Lower lobe of right lung (tissue), 2 donors: ENCODE results near the gene TP53AIP1. TPM values are rescaled to one million over a fixed set of nuclear protein-coding genes. Genes with fewer than 3 reads are reported as not detected.

Experiments
- ATAC-seq, 2 donors: fragments of 200-7000 bp; cut with Tn5 transposase; one replicate each; pipeline ENCODE4 v1.9.1; 2020 to 2022; ENCODE audit warnings: mild to moderate bottlenecking in 2 of 2, moderate library complexity in 2 of 2
- DNase-seq: peaks from one replicate; pipeline ENCODE4 v3.0.0-alpha.2; 2020
- H3K27ac ChIP-seq: fragments of 200-600 bp; one replicate; pipeline ENCODE4 v1.8.0; 2022
- H3K27me3 ChIP-seq: fragments of 200-600 bp; one replicate; pipeline ENCODE4 v1.8.0; 2022; ENCODE audit warnings: low read depth
- H3K36me3 ChIP-seq: fragments of 200-600 bp; one replicate; pipeline ENCODE4 v1.8.0; 2022; ENCODE audit warnings: mild to moderate bottlenecking
- H3K4me1 ChIP-seq: fragments of 200-600 bp; one replicate; pipeline ENCODE4 v1.8.0; 2022
- H3K4me3 ChIP-seq: fragments of 200-600 bp; one replicate; pipeline ENCODE4 v1.8.0; 2022; ENCODE audit warnings: mild to moderate bottlenecking
- H3K9me3 ChIP-seq: fragments of 200-600 bp; one replicate; pipeline ENCODE4 v1.8.0; 2022
- intact Hi-C: fragments of 100-400 bp; cut with DNase I; formaldehyde crosslinking; loops from one replicate; pipeline ENCODE4 v1.11.0; 2022
- total RNA-seq: library from RNA; stranded (reverse); fragmentation: NEBNext Ultra II Directional; extraction: Animal tissue kit (Norgen Biotek cat#: 25700); gene quantifications from one replicate; pipeline ENCODE4 v1.2.1, GENCODE V29; 2021
- TF ChIP-seq, protein P1 (sequence below): fragments of 200-600 bp; IDR thresholded peaks from one replicate; pipeline ENCODE4 v1.8.0; 2022; ENCODE audit warnings: antibody characterized with exemption, mild to moderate bottlenecking
- donor health status: DM: no; HTN: yes; CAD: no; lungs with severe emphysema.

The TP53AIP1 gene
- total RNA-seq, 1 donor from 2014 or later, result not detected

DNA sequence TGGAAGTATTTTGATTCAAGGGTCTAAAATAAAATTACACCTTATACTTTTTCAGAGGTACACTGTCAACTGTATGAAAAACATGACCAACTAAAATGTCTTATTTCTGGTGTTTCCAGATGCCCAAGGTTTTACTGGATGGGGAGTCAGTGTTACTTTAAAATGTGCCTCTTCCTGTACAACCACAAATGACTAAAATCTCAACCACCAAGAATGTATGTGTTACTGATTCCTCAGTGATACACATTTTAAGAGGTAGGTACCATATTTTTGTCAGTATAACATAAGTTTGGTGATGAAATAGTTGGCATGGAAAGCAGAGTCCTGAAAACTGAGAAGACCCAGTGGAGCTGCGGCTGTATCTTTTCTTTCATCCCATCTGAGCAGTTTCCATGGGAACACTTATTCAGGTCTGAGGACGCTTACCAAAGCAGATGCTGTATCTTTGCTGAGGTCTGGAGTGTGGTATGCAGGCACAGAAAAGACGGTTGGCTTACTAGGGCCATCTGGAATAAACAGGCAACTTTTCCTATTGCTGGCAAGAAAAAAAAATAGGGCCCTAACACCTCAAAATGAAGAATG lies 21.2 kb upstream of the TP53AIP1 start:
- no peak for ATAC-seq
- H3K9me3 ChIP-seq, result no peaks in the 10 kb centered on the region
- H3K27ac ChIP-seq, result no peak overlapping the region
- H3K36me3 ChIP-seq, result peaks cover 10% of the 10 kb centered on the region
- DNase-seq, result no peak
- no peak overlapping the region for H3K4me3 ChIP-seq
- intact Hi-C loops, result no loop called here
- TF ChIP-seq, protein P1, sequence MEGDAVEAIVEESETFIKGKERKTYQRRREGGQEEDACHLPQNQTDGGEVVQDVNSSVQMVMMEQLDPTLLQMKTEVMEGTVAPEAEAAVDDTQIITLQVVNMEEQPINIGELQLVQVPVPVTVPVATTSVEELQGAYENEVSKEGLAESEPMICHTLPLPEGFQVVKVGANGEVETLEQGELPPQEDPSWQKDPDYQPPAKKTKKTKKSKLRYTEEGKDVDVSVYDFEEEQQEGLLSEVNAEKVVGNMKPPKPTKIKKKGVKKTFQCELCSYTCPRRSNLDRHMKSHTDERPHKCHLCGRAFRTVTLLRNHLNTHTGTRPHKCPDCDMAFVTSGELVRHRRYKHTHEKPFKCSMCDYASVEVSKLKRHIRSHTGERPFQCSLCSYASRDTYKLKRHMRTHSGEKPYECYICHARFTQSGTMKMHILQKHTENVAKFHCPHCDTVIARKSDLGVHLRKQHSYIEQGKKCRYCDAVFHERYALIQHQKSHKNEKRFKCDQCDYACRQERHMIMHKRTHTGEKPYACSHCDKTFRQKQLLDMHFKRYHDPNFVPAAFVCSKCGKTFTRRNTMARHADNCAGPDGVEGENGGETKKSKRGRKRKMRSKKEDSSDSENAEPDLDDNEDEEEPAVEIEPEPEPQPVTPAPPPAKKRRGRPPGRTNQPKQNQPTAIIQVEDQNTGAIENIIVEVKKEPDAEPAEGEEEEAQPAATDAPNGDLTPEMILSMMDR, result no peak
- no peaks in the 10 kb centered on the region for H3K27me3 ChIP-seq
- peaks cover 7% of the 10 kb centered on the region for H3K4me1 ChIP-seq

DNA sequence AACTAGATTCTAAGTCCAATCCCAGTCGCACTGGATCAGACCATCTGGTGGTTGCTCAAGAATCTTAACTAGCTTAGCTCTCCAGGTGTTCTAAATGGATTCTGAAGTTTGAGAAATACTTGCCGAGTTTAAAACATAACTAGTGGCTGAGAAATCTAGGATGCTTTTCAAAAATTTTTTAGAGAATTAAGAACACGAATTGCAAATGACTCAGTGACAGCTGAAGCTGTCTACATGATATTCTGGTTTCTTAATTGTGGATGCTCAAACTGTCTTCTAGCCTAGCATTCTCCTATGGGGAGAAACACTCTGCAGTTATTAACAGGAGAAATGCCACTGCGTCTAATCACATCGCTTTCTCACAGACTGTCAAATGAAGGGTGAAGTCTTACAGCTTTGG lies 20.2 kb upstream of the TP53AIP1 start:
- H3K27me3 ChIP-seq, result no peaks in the 10 kb centered on the region
- H3K9me3 ChIP-seq, result no peaks in the 10 kb centered on the region
- H3K4me1 ChIP-seq, result peaks cover 7% of the 10 kb centered on the region
- ATAC-seq, result no peak
- intact Hi-C loops, result no loop called here
- no peak overlapping the region for H3K27ac ChIP-seq
- H3K36me3 ChIP-seq, result peaks cover under 1% of the 10 kb centered on the region
- H3K4me3 ChIP-seq, result no peak overlapping the region
- DNase-seq, result no peak
- TF ChIP-seq, protein P1, result no peak

DNA sequence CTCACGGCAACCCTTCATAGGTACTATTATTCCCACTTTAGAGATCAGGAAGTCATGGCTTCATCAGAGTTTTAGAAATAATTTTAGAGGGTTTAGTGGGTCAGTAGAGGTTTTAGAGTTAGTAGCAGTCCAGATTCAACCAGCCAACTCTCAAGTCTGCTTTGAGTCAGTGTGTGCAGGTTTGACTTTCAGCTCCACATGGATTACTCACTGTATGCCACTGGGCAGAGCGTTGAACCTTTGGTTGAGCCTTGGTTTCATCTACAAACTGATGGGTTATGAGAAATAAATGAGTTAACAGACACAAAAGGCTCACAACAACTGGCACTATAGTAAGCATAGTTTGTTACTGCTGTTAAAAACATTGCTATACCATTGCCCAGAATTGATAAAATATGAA lies 19.0 kb upstream of the TP53AIP1 start:
- peaks cover 7% of the 10 kb centered on the region for H3K4me1 ChIP-seq
- H3K27ac ChIP-seq, result no peak overlapping the region
- H3K9me3 ChIP-seq, result no peaks in the 10 kb centered on the region
- TF ChIP-seq, protein P1, result no peak
- ATAC-seq (no peak), DNase-seq (no peak)
- H3K4me3 ChIP-seq, result no peak overlapping the region
- no peaks in the 10 kb centered on the region for H3K36me3 ChIP-seq
- no peaks in the 10 kb centered on the region for H3K27me3 ChIP-seq
- intact Hi-C loops, result no loop called here

DNA sequence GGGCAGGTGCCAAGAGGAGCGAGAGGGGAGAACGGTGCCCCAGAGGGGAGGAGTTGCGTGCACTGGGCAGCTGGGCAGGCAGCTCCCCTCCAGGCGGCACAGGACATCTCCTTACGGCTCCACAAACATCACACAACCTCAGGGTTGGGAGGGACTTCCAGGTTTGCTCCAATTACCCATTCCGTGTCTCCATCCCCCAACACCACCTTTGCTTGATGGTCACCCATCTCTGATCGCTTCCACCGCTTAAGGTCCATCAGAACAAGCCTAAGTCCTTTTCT lies 14.5 kb upstream of the TP53AIP1 start:
- no peak for DNase-seq
- Histone ChIP-seq H3K27ac (no peak overlapping the region), H3K4me1 (no peaks in the 10 kb centered on the region), H3K9me3 (no peaks in the 10 kb centered on the region), H3K27me3 (no peaks in the 10 kb centered on the region), H3K4me3 (no peak overlapping the region), H3K36me3 (no peaks in the 10 kb centered on the region)
- intact Hi-C loops, result loop anchor here (5.0 kb wide), 1 partner anchor 70 kb away; no protein-coding TSS in a partner anchor
- peak in 1 of 2 donors; percentile 7 for ATAC-seq
- TF ChIP-seq, protein P1, result no peak

DNA sequence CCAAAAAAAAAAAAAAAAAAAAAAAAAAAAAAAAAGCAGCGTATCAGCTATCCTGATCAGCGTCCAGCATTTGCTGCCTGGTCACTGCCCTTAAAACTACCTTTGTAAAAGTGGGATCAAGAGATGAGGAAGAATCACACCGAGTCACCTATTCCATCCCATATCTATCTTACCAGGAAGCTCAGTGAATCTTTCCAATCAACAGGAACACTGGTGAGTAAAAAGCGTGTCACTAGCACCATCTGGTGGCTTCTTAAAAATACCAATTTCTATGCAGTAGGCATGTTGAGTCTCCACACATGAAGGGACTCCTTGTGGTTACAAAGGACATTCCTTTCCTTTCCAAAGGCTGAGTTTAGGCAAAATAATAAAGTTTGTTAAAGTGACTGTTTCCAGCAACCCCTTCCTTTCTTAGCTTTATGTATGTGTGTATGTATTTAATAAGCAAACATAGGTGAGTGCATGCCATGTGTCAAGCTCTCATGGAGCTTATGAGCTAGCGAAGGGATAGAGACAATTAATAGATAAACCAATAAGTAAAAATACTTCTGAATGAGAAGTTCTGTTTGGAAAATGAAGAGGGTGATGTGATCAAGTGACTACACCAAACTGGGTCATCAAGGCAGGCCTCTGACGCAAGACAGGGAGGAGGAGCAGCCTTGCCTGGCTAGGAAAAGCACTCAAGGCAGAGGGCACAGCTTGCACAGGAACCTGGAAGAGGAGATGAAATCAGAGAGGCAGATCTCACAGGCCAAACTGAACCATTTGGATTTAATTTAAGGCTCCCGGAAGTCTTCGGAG lies 13.9 kb upstream of the TP53AIP1 start:
- peak; percentile 68 to 83 for ATAC-seq
- TF ChIP-seq, protein P1, result peak; percentile 67
- Histone ChIP-seq H3K36me3 (no peaks in the 10 kb centered on the region), H3K27me3 (no peaks in the 10 kb centered on the region), H3K27ac (no peak overlapping the region), H3K4me3 (no peak overlapping the region), H3K4me1 (no peaks in the 10 kb centered on the region), H3K9me3 (no peaks in the 10 kb centered on the region)
- intact Hi-C loops, result loop anchor here (5.0 kb wide), 1 partner anchor 69 kb away; no protein-coding TSS in a partner anchor
- DNase-seq, result no peak
